K562 (cell line): ENCODE measurements around the gene DYNLT2. TPM values are rescaled to one million over a fixed set of nuclear protein-coding genes. Genes with fewer than 3 reads are reported as not detected.
A peak's percentile ranks its signal among the peaks of the same experiment; 100 is the strongest.

Source experiments
- BACH1 ChIP-seq: fragments of 200-800 bp; sonication (Bioruptor generic); IDR thresholded peaks from 2 replicates; pipeline ENCODE4 v1.6.1; 2016; ENCODE audit warnings: missing genetic modification characterization, missing compliant biosample characterization
- CBFB ChIP-seq: sonication (generic); formaldehyde crosslinking; IDR thresholded peaks from 2 replicates; pipeline ENCODE4 v1.4.0; 2020; ENCODE audit warnings: mild to moderate bottlenecking, missing genetic modification reagents
- CREM ChIP-seq: IDR thresholded peaks from 2 replicates; pipeline ENCODE4 v1.6.1; 2014; ENCODE audit warnings: antibody characterized with exemption, low read depth
- DPF2 ChIP-seq: fragments of 450-650 bp; IDR thresholded peaks from 2 replicates; pipeline ENCODE4 v1.6.1; 2016
- EP300 ChIP-seq: IDR thresholded peaks from 2 replicates; pipeline ENCODE4 v1.6.1; 2012; ENCODE audit warnings: low read length, improper control_type of control experiment
- ESRRA ChIP-seq: fragments of 450-650 bp; IDR thresholded peaks from 2 replicates; pipeline ENCODE4 v1.6.1; 2014; ENCODE audit warnings: low read depth, mild to moderate bottlenecking, moderate library complexity, borderline replicate concordance
- ETS1 ChIP-seq: conservative IDR thresholded peaks from 2 replicates; pipeline ENCODE4 v1.6.1; 2011; ENCODE audit warnings: low read depth, mild to moderate bottlenecking, low read length; ENCODE audit not compliant: control insufficient read depth
- FOXJ2 ChIP-seq: fragments of 200-800 bp; sonication (Bioruptor generic); IDR thresholded peaks from 2 replicates; pipeline ENCODE4 v1.6.1; 2016; ENCODE audit warnings: missing genetic modification characterization, missing compliant biosample characterization
- GATA2 ChIP-seq: sonication (generic); formaldehyde crosslinking; IDR thresholded peaks from 2 replicates; pipeline ENCODE4 v1.4.0; 2020; ENCODE audit warnings: mild to moderate bottlenecking, missing genetic modification reagents
- GTF2A2 ChIP-seq: IDR thresholded peaks from 2 replicates; pipeline ENCODE4 v1.6.1; 2016; ENCODE audit warnings: mild to moderate bottlenecking, missing genetic modification characterization, missing compliant biosample characterization
- HDAC2 ChIP-seq: fragments of 450-650 bp; IDR thresholded peaks from 2 replicates; pipeline ENCODE4 v1.6.1; 2016; ENCODE audit warnings: mild to moderate bottlenecking
- HOXB6 ChIP-seq: fragments of 250-450 bp; sonication (Bioruptor Pico); IDR thresholded peaks from 2 replicates; pipeline ENCODE4 v1.5.1; 2022; ENCODE audit warnings: mild to moderate bottlenecking, borderline replicate concordance
- MYC ChIP-seq, 2 experiments: fragments of 250-450 bp in 1 of 2; sonication (Bioruptor Pico) in 1 of 2; IDR thresholded peaks; 2 replicates each; pipeline versions ENCODE4 v1.5.1 to v1.6.1; 2012 to 2021; ENCODE audit warnings: low read depth in 2 of 2, borderline replicate concordance in 1 of 2, improper control_type of control experiment in 1 of 2, low read length in 1 of 2, mild to moderate bottlenecking in 1 of 2, moderate library complexity in 1 of 2
- PHTF2 ChIP-seq: fragments of 250-450 bp; sonication (Bioruptor Pico); IDR thresholded peaks from 2 replicates; pipeline ENCODE4 v1.5.0; 2021; ENCODE audit warnings: mild to moderate bottlenecking
- PYGO2 ChIP-seq: fragments of 450-650 bp; IDR thresholded peaks from 2 replicates; pipeline ENCODE4 v1.6.1; 2016; ENCODE audit warnings: mild to moderate bottlenecking, missing genetic modification characterization, moderate library complexity, missing compliant biosample characterization
- RREB1 ChIP-seq: fragments of 250-450 bp; sonication (Bioruptor Pico); IDR thresholded peaks from 2 replicates; pipeline ENCODE4 v1.4.0; 2020
- SMAD3 ChIP-seq: fragments of 450-650 bp; formaldehyde crosslinking; conservative IDR thresholded peaks from 2 replicates; pipeline ENCODE4 v1.4.0; 2020; ENCODE audit warnings: mild to moderate bottlenecking
- SMARCA4 ChIP-seq: fragments of 450-650 bp; IDR thresholded peaks from 2 replicates; pipeline ENCODE4 v1.6.1; 2016
- SNIP1 ChIP-seq: fragments of 450-650 bp; IDR thresholded peaks from 2 replicates; pipeline ENCODE4 v1.7.1; 2017; ENCODE audit warnings: low read depth, mild to moderate bottlenecking
- SP1 ChIP-seq: sonication (generic); formaldehyde crosslinking; IDR thresholded peaks from 2 replicates; pipeline ENCODE4 v1.8.1; 2022; ENCODE audit warnings: mild to moderate bottlenecking, missing genetic modification reagents
- ZNF280A ChIP-seq: fragments of 450-650 bp; IDR thresholded peaks from 2 replicates; pipeline ENCODE4 v1.6.1; 2018; ENCODE audit warnings: mild to moderate bottlenecking, low read depth; ENCODE audit not compliant: partially characterized antibody
- ZNF79 ChIP-seq: fragments of 250-450 bp; sonication (Bioruptor Pico); IDR thresholded peaks from 2 replicates; pipeline ENCODE4 v1.4.0; 2020; ENCODE audit warnings: low read depth, mild to moderate bottlenecking, moderate library complexity
- polyA plus RNA-seq, 8 experiments: library from polyadenylated mRNA; depleted of rRNA in 4 of 8; stranded (reverse) in 5 of 8; unstranded in 3 of 8; fragments of >200 nt; fragmentation: Nextera tagmentation in 2 of 8; fragmentation: Illumina TruSeq in 1 of 8; extraction: Ambion mirVana in 2 of 8; extraction: Trizol in 1 of 8; gene quantifications; 2 replicates each; pipeline versions ENCODE4 v1.2.1 to v1.2.3, GENCODE V29; 2011 to 2014; ENCODE audit warnings: inconsistent platforms in 1 of 8, missing spikeins in 1 of 8
- total RNA-seq, 7 experiments: library from RNA; depleted of rRNA in 6 of 7; stranded (reverse); fragments of >200 nt in 6 of 7; fragmentation: Illumina TruSeq in 2 of 7; extraction: Trizol in 2 of 7; gene quantifications; 2 replicates each; pipeline versions ENCODE4 v1.2.1 to v1.2.3, GENCODE V29; 2011 to 2021; ENCODE audit warnings: low replicate concordance in 1 of 7

DYNLT2 gene
- total and polyA plus RNA-seq, 9 of the 15 experiments (the other 6 are each of a cell fraction or from before 2014, with no cell fraction given) = 2.0 to 12.8 (median 6.3) TPM

- TF ChIP-seq HDAC2 = 0 out of 2 replicates have a peak, but pooled peaks have one; percentile 20
- TF ChIP-seq ZNF79 = no peak
- no peak for TF ChIP-seq ZNF280A
- TF ChIP-seq GATA2 = peak; percentile 47; the same call in 1 of the 2 replicates
- no peak for TF ChIP-seq BACH1 (tag)
- TF ChIP-seq SMAD3 = no peak
- no peak for TF ChIP-seq DPF2
- peak; percentile 70; the same call in 1 of the 2 replicates for TF ChIP-seq CBFB (CRISPR knock-in tag)
- TF ChIP-seq HOXB6 (CRISPR knock-in tag) = 0 out of 2 replicates have a peak, but pooled peaks have one; percentile 22
- TF ChIP-seq RREB1 = 0 out of 2 replicates have a peak, but pooled peaks have one; percentile 7
- TF ChIP-seq ETS1 = no peak
- no peak for TF ChIP-seq SP1 (CRISPR knock-in tag)
- no peak for TF ChIP-seq ESRRA
- TF ChIP-seq GTF2A2 (tag) = no peak
- no peak for TF ChIP-seq SNIP1
- 0 out of 2 replicates have a peak, but pooled peaks have one; percentile 22 for TF ChIP-seq PHTF2 (CRISPR knock-in tag)
- TF ChIP-seq SMARCA4 = 0 out of 2 replicates have a peak, but pooled peaks have one; percentile 37
- TF ChIP-seq EP300 = no peak
- 0 out of 2 replicates have a peak, but pooled peaks have one; percentile 24 for TF ChIP-seq PYGO2 (tag)
- TF ChIP-seq CREM = no peak
- no peak for TF ChIP-seq FOXJ2 (tag)
- TF ChIP-seq MYC (IDR thresholded peaks at IDR 0.05; ENCODE audit: low read depth, low read length) = no peak
- TF ChIP-seq MYC (CRISPR knock-in tag; IDR thresholded peaks at IDR 0.05; ENCODE audit: borderline replicate concordance, low read depth) = peak; percentile 25; the same call in 1 of the 2 replicates
Observed at GRCh38 chr6:169752074-169752623, 777 bp upstream of the DYNLT2 start (continued).
